Body of pancreas (tissue), 4 donors: ENCODE results near the gene ADAT2. TPM values are rescaled to one million over a fixed set of nuclear protein-coding genes. Genes with fewer than 3 reads are reported as not detected.

Source experiments
- ATAC-seq: fragments of 150-250 bp; one replicate; pipeline ENCODE4 v1.9.1; 2016
- DNase-seq, 4 donors: peaks; one replicate each; pipeline ENCODE4 v3.0.0-alpha.2; 2019
- H3K27ac ChIP-seq, 4 donors: fragments of 200-600 bp; sonication (generic); 1 replicate in 3 of 4; 2 replicates in 1 of 4; pipeline versions ENCODE4 v1.5.1 to v1.6.1; 2016 to 2019; ENCODE audit warnings: mild to moderate bottlenecking in 1 of 4, mixed read lengths in 1 of 4, moderate library complexity in 1 of 4
- H3K27me3 ChIP-seq, 2 donors: fragments of 200-600 bp; sonication (generic); one replicate each; pipeline ENCODE4 v1.6.0; 2016; ENCODE audit warnings: mild to moderate bottlenecking in 1 of 2
- H3K36me3 ChIP-seq, 2 donors: fragments of 200-600 bp; sonication (generic); replicated peaks in 1 of 2; 2 replicates each; pipeline ENCODE4 v1.5.1; 2016; ENCODE audit warnings: low read depth in 2 of 2; ENCODE audit not compliant: insufficient read depth in 1 of 2
- H3K4me1 ChIP-seq: fragments of 200-600 bp; sonication (generic); one replicate; pipeline ENCODE4 v1.6.0; 2016
- H3K4me3 ChIP-seq, 2 donors: fragments of 200-600 bp; sonication (generic); 1 replicate in 1 of 2; 2 replicates in 1 of 2; pipeline ENCODE4 v1.5.1; 2016 to 2019
- H3K9me3 ChIP-seq, 3 donors: fragments of 200-600 bp; sonication (generic); 1 replicate in 2 of 3; 2 replicates in 1 of 3; pipeline ENCODE4 v1.5.1; 2016
- CTCF ChIP-seq, 7 experiments: fragments of 450-650 bp in 4 of 7; fragments of 200-600 bp in 3 of 7; sonication (generic) in 3 of 7; IDR thresholded peaks; one replicate each; pipeline ENCODE4 v1.5.1; 2016 to 2019; ENCODE audit warnings: antibody characterized with exemption in 7 of 7
- POLR2A ChIP-seq, 3 donors: fragments of 450-650 bp; IDR thresholded peaks; one replicate each; pipeline ENCODE4 v1.6.1; 2016; ENCODE audit warnings: antibody characterized with exemption in 3 of 3, mild to moderate bottlenecking in 2 of 3
- WGBS, 2 donors: methylation state at CpG; one replicate each; pipeline ENCODE4 v1.1.5; 2017; 5-methylcytosine and 5-hydroxymethylcytosine counted together
- intact Hi-C: fragments of 100-400 bp; cut with DNase I; formaldehyde crosslinking; loops from one replicate; pipeline ENCODE4 v1.15.1; 2023
- total RNA-seq, 2 donors: library from RNA; depleted of rRNA; stranded (reverse); fragments of >200 nt; gene quantifications; one replicate each; pipeline ENCODE4 v1.1.0, GENCODE V29; 2016

ADAT2 gene
- total RNA-seq, 2 donors from 2014 or later = 6.9 to 7.8 TPM

- H3K36me3 ChIP-seq = no peaks in the 10 kb centered on the region
- no peaks in the 10 kb centered on the region for H3K9me3 ChIP-seq
- WGBS, 2 donors = 82 to 90% methylated on average over 3 of the region's 3 CpGs
- TF ChIP-seq CTCF (IDR thresholded peaks at IDR 0.05) = no peak
- no peak for TF ChIP-seq POLR2A (IDR thresholded peaks at IDR 0.05)
- no peaks in the 10 kb centered on the region for H3K27me3 ChIP-seq
- no peaks in the 10 kb centered on the region for H3K4me1 ChIP-seq
- no peak overlapping the region for H3K4me3 ChIP-seq
- no peak for DNase-seq
- no peak for ATAC-seq
- no peak overlapping the region for H3K27ac ChIP-seq
- intact Hi-C loops = no loop called here
These were observed 60.2 kb downstream of the ADAT2 start for GRCh38 chr6:143390278-143390677.

- WGBS, 2 donors = 77 to 88% methylated on average over 2 of the region's 2 CpGs
These were observed 64.9 kb downstream of the ADAT2 start for GRCh38 chr6:143385636-143386035.

GRCh38 chr6:143376861-143377260, 73.6 kb downstream of the ADAT2 start:
- intact Hi-C loops = no loop called here
- Histone ChIP-seq H3K4me3 (no peak overlapping the region), H3K36me3 (no peaks in the 10 kb centered on the region), H3K9me3 (no peaks in the 10 kb centered on the region), H3K27me3 (no peaks in the 10 kb centered on the region), H3K4me1 (no peaks in the 10 kb centered on the region), H3K27ac (no peak overlapping the region)
- ATAC-seq = no peak
- no peak for DNase-seq
- TF ChIP-seq POLR2A (IDR thresholded peaks at IDR 0.05) (no peak), CTCF (IDR thresholded peaks at IDR 0.05) (no peak)

More at GRCh38 chr6:143385636-143386035, 64.9 kb downstream of the ADAT2 start:
- DNase-seq (no peak), ATAC-seq (no peak)
- no peak overlapping the region for H3K4me3 ChIP-seq
- no peaks in the 10 kb centered on the region for H3K4me1 ChIP-seq
- TF ChIP-seq CTCF (IDR thresholded peaks at IDR 0.05) (no peak), POLR2A (IDR thresholded peaks at IDR 0.05) (no peak)
- no peaks in the 10 kb centered on the region for H3K9me3 ChIP-seq
- intact Hi-C loops = no loop called here
- H3K27me3 ChIP-seq = no peaks in the 10 kb centered on the region
- no peak overlapping the region for H3K27ac ChIP-seq
- no peaks in the 10 kb centered on the region for H3K36me3 ChIP-seq

GRCh38 chr6:143376375-143376774, 74.1 kb downstream of the ADAT2 start:
- Histone ChIP-seq H3K4me3 (no peak overlapping the region), H3K27me3 (no peaks in the 10 kb centered on the region), H3K27ac (no peak overlapping the region), H3K36me3 (no peaks in the 10 kb centered on the region), H3K9me3 (no peaks in the 10 kb centered on the region), H3K4me1 (no peaks in the 10 kb centered on the region)
- WGBS, 2 donors = 81 to 88% methylated on average over 3 of the region's 3 CpGs
- TF ChIP-seq POLR2A (IDR thresholded peaks at IDR 0.05) = no peak
- no peak for TF ChIP-seq CTCF (IDR thresholded peaks at IDR 0.05)
- DNase-seq (no peak), ATAC-seq (no peak)
- intact Hi-C loops = no loop called here

- H3K27me3 ChIP-seq = no peaks in the 10 kb centered on the region
- ATAC-seq (no peak), DNase-seq (no peak)
- no peaks in the 10 kb centered on the region for H3K4me1 ChIP-seq
- no peaks in the 10 kb centered on the region for H3K36me3 ChIP-seq
- H3K9me3 ChIP-seq = no peaks in the 10 kb centered on the region
- H3K4me3 ChIP-seq = no peak overlapping the region
- H3K27ac ChIP-seq = no peak overlapping the region
- TF ChIP-seq CTCF (IDR thresholded peaks at IDR 0.05) (no peak), POLR2A (IDR thresholded peaks at IDR 0.05) (no peak)
- intact Hi-C loops = no loop called here
- WGBS, 2 donors = 83 to 84% methylated on average over 5 of the region's 5 CpGs
These were observed 75.4 kb downstream of the ADAT2 start for GRCh38 chr6:143375022-143375585.
